Tibial nerve (tissue), 4 donors: ENCODE results near the gene CCDC57. TPM values are rescaled to one million over a fixed set of nuclear protein-coding genes. Genes with fewer than 3 reads are reported as not detected.

Experiments
- DNase-seq, 2 donors: peaks; one replicate each; pipeline ENCODE4 v3.0.0-alpha.2; 2019; ENCODE audit warnings: low spot score in 2 of 2
- H3K27ac ChIP-seq, 4 donors: fragments of 200-600 bp; sonication (generic) in 3 of 4; one replicate each; pipeline ENCODE4 v1.5.1; 2017 to 2019; ENCODE audit warnings: mild to moderate bottlenecking in 1 of 4
- H3K27me3 ChIP-seq, 2 donors: fragments of 200-600 bp; sonication (generic) in 1 of 2; one replicate each; pipeline versions ENCODE4 v1.5.1 to v1.6.0; 2017 to 2019
- H3K36me3 ChIP-seq, 3 donors: fragments of 200-600 bp; sonication (generic); one replicate each; pipeline ENCODE4 v1.5.1; 2018 to 2019
- H3K4me1 ChIP-seq, 4 donors: fragments of 200-600 bp; sonication (generic) in 3 of 4; one replicate each; pipeline ENCODE4 v1.5.1; 2017 to 2019
- H3K4me3 ChIP-seq, 4 donors: fragments of 200-600 bp; sonication (generic) in 3 of 4; one replicate each; pipeline ENCODE4 v1.5.1; 2017 to 2019; ENCODE audit warnings: mild to moderate bottlenecking in 1 of 4, moderate library complexity in 1 of 4
- H3K9me3 ChIP-seq, 4 donors: fragments of 200-600 bp; sonication (generic) in 3 of 4; one replicate each; pipeline ENCODE4 v1.5.1; 2017 to 2019
- EP300 ChIP-seq, 2 donors: sonication (generic); formaldehyde crosslinking; IDR thresholded peaks; one replicate each; pipeline ENCODE4 v1.6.1; 2017; ENCODE audit warnings: antibody characterized with exemption in 2 of 2, mild to moderate bottlenecking in 1 of 2
- POLR2A ChIP-seq, 2 donors: fragments of 450-650 bp; IDR thresholded peaks; one replicate each; pipeline ENCODE4 v1.6.1; 2017; ENCODE audit warnings: antibody characterized with exemption in 2 of 2, mild to moderate bottlenecking in 2 of 2, moderate library complexity in 2 of 2
- WGBS, 2 donors: methylation state at CpG; one replicate each; pipeline ENCODE4 v1.1.5; 2018; 5-methylcytosine and 5-hydroxymethylcytosine counted together
- total RNA-seq, 4 donors: library from RNA; depleted of rRNA; stranded (reverse); fragments of >200 nt; gene quantifications; one replicate each; pipeline ENCODE4 v1.1.0, GENCODE V29; 2016
- TF ChIP-seq, protein P1 (sequence below), 5 experiments: fragments of 200-600 bp in 3 of 5; fragments of 450-650 bp in 2 of 5; sonication (generic) in 3 of 5; IDR thresholded peaks; one replicate each; pipeline ENCODE4 v1.5.1; 2016 to 2019; ENCODE audit warnings: antibody characterized with exemption in 5 of 5, mild to moderate bottlenecking in 3 of 5, moderate library complexity in 2 of 5

Gene CCDC57
- total RNA-seq, 4 donors from 2014 or later = 33.5 to 91.2 (median 47.9) TPM

DNA sequence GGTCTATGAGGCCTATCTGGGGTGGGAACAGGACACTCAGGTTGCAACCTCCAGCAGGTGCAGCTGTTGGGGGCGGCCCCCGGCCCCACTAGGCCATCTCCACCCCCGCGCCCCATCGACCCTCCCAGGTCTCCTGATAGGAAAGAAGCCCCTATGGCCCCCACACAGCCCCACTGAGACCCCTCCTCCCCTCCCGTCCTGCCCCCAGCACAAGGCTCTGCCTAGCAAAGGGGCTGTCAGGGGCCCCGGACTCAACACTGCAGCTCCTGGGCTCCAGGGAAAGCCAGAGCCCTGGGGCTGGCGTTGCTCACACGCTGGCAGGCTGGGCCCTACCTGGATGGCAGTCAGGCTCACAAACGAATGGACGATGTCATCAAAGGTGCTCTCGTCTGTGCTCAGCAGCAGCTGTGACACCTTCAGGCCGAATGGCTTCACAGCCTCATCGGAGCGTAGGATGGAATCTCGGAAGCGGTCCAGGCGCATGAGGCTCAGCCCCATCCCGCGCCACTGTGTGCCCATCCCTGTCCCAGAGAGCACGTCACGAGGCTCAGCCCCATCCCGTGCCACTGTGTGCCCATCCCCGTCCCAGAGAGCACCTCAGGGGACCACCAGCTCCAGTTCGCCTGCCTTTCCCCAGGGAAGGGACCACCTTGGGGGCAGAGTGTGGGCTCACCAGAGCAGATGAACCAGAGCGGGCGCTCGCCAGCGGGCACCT lies 121.9 kb downstream of the CCDC57 start:
- Histone ChIP-seq H3K9me3 (no peaks in the 10 kb centered on the region), H3K4me1 (peaks cover 0 to 10% (median 0%) of the 10 kb centered on the region in 4 donors), H3K4me3 (no peak overlapping the region), H3K36me3 (peaks cover 23 to 100% (median 57%) of the 10 kb centered on the region in 3 donors), H3K27me3 (no peaks in the 10 kb centered on the region), H3K27ac (no peak overlapping the region)
- 94 to 95% methylated on average over 25 to 29 of the region's 29 CpGs for WGBS, 2 donors
- TF ChIP-seq, protein P1, sequence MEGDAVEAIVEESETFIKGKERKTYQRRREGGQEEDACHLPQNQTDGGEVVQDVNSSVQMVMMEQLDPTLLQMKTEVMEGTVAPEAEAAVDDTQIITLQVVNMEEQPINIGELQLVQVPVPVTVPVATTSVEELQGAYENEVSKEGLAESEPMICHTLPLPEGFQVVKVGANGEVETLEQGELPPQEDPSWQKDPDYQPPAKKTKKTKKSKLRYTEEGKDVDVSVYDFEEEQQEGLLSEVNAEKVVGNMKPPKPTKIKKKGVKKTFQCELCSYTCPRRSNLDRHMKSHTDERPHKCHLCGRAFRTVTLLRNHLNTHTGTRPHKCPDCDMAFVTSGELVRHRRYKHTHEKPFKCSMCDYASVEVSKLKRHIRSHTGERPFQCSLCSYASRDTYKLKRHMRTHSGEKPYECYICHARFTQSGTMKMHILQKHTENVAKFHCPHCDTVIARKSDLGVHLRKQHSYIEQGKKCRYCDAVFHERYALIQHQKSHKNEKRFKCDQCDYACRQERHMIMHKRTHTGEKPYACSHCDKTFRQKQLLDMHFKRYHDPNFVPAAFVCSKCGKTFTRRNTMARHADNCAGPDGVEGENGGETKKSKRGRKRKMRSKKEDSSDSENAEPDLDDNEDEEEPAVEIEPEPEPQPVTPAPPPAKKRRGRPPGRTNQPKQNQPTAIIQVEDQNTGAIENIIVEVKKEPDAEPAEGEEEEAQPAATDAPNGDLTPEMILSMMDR (IDR thresholded peaks at IDR 0.05) = no peak
- TF ChIP-seq POLR2A (IDR thresholded peaks at IDR 0.05) = no peak
- no peak for TF ChIP-seq EP300 (IDR thresholded peaks at IDR 0.05)
- DNase-seq = no peak

DNA sequence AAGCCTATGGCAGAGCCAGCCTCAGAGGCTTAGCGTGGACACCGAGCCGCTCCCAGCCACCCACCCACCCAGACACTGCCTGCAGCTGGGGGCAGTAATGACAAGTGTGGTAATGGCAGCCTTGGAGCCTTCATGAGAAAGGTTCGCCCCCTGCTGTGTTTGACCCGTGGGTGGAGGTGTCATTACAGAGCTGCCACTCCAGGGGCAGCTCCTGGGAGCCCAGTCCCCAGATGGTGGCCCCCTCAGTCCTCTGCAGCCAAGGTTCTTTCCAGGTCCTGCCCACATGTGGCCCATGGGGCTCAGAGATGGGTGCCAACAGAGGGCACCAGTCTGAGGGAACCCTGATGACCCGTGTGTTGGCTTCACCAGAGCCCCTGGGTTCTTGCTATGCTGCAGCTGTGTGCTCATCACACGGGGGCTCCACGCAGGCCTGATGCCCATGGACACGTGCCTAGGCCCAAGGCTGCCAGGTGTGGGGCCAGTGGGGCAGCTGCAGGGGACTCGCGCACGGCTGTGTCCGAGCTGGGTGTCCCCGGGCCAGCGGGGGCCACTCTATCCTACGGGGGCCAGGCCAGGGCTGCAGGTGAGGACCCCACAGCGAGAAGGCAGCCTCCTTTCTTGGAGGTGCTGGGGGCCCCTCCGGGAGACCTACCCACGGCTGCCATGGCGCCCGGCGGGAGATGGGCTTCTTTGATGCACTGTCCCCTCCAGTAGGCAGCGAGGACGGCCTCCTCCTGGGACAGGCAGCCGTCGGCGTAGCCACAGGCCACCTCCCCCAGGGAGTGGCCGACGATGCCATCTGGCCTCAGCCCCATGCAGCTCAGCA lies 122.7 kb downstream of the CCDC57 start:
- Histone ChIP-seq H3K4me1 (peaks cover 0 to 3% (median 0%) of the 10 kb centered on the region in 4 donors), H3K27me3 (no peaks in the 10 kb centered on the region), H3K4me3 (no peak overlapping the region), H3K9me3 (no peaks in the 10 kb centered on the region), H3K36me3 (peaks cover 23 to 100% (median 62%) of the 10 kb centered on the region in 3 donors), H3K27ac (no peak overlapping the region)
- no peak for TF ChIP-seq EP300 (IDR thresholded peaks at IDR 0.05)
- no peak for DNase-seq
- 80 to 88% methylated on average over 14 to 18 of the region's 29 CpGs for WGBS, 2 donors

DNA sequence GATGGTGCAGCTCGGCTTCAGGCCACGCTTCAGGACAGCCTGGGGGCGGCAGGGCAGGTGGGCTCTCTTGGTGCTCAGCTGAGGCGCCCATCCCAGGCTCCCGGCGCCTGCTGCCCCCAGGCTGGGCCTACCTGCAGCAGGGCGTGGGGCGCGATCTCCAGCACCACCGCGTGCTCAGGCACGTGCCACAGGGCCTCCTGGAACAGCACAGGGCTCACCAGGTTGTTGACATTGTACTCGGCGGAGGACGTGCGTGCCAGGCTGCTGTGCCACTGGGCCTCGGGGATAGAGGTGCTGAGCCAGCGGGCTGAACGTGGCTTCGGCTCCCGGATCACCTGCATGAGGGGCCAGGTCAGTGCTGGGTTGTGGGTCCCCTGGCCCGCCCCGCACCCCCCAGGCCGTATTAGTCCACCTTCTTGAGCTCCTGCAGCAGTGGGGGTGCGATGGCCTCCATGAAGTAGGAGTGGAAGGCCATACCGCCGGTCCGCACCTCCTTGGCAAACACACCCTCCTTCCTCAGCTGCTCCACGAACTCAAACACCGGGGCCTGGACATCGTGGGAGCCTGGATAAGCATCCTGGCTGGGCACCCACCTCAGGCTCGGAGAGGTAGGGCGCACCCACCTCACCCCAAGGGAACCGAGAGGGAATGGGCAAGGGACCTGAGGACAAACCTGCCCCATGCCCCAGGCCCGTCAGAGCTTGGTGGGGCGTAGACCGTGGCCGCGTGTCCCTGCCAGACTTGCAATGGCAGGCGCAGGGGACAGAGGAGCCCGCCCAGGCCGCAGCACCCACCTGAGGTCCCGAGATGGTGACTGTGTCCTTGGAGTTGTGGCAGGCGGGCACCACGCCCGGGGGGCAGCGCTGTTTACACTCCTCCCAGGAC lies 123.6 kb downstream of the CCDC57 start:
- H3K9me3 ChIP-seq = no peaks in the 10 kb centered on the region
- no peak overlapping the region for H3K27ac ChIP-seq
- H3K27me3 ChIP-seq = no peaks in the 10 kb centered on the region
- DNase-seq = no peak
- no peak for TF ChIP-seq POLR2A (IDR thresholded peaks at IDR 0.05)
- TF ChIP-seq, protein P1 (IDR thresholded peaks at IDR 0.05) = no peak
- no peak for TF ChIP-seq EP300 (IDR thresholded peaks at IDR 0.05)
- H3K4me1 ChIP-seq = peaks cover 0 to 3% (median 0%) of the 10 kb centered on the region in 4 donors
- no peak overlapping the region for H3K4me3 ChIP-seq
- H3K36me3 ChIP-seq = peaks cover 23 to 100% (median 65%) of the 10 kb centered on the region in 3 donors
- 93 to 97% methylated on average over 13 to 39 of the region's 47 CpGs for WGBS, 2 donors

DNA sequence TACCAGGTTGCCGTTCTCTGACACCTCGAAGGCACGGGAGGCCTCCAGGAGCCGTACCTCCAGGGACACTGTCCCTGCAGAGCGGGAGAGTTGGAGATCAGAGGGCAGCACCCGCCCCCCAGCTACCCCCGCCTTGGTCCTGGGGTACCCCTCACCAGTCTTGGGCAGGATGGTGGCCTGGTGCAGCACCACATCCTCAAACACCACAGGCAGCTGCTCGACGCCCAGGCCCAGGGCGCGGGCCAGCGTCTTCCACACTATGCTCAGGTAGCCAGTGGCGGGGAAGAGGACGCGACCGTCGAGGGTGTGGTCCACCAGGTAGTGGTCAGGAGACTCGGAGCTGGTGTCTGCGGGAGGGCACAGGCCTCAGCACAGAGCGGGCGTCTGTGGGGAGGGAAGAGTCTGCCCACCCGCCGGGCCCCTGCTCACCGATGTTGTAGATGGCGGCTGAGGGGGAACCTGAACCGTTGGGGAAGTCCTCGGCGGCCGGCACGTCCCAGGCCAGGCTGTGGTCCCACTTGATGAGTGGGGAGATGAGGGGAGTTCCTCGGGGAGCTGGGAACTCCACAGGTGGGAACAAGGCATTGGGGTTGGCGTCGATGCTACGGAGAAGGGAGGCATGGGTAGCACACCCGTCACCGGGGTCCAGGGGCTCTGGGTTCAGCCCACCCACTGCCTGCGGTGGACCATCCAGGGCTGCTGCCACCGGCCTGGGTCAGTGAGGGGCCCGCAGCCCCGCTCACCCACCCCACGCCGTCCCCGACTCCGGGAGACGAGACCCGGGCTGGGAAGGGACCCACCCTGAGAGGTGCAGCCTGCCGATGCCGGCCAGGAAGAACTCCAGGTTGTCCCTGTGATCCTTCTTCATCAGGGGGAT lies 124.4 kb downstream of the CCDC57 start:
- Histone ChIP-seq H3K9me3 (no peaks in the 10 kb centered on the region), H3K36me3 (peaks cover 21 to 100% (median 62%) of the 10 kb centered on the region in 3 donors), H3K4me3 (no peak overlapping the region), H3K4me1 (no peaks in the 10 kb centered on the region), H3K27ac (no peak overlapping the region), H3K27me3 (no peaks in the 10 kb centered on the region)
- 93 to 94% methylated on average over 34 to 44 of the region's 48 CpGs for WGBS, 2 donors
- no peak for DNase-seq
- no peak for TF ChIP-seq EP300 (IDR thresholded peaks at IDR 0.05)
- TF ChIP-seq, protein P1 (IDR thresholded peaks at IDR 0.05) = no peak
- no peak for TF ChIP-seq POLR2A (IDR thresholded peaks at IDR 0.05)
